Stimulated activated CD4-positive, alpha-beta T cell treated with anti-CD3 and anti-CD28 coated beads, Interleukin-12 subunit alpha, Interleukin-12 subunit beta, amount 100 ng/mL, for 48 hours (primary cell): ENCODE results near the gene LCOR.

Experiments
- DNase-seq, 3 donors: peaks; one replicate each; pipeline ENCODE4 v3.0.0-alpha.2; 2020; ENCODE audit warnings: low read depth in 2 of 3, low spot score in 1 of 3

LCOR gene

DNA sequence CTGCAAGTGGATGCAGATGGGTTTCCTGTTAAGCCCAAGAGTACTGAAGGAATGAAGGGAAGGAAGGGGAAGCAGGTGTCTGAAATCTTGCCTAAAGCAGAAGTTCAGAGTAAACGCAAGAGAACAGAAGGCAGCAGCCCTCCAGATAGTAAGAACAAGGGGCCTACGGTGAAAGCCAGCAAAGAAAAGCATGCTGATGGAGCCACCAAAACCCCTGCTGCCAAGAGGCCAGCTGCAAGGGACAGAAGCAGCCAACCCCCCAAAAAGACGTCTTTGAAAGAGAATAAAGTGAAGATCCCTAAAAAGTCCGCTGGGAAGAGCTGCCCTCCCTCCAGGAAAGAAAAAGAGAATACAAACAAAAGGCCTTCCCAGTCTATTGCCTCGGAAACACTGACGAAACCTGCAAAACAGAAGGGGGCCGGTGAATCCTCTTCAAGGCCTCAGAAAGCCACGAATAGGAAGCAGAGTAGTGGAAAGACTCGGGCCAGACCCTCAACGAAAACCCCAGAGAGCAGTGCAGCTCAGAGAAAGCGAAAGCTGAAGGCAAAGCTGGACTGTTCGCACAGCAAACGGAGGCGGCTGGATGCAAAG lies 152.5 kb downstream of the LCOR start:
- DNase-seq, result no peak

DNA sequence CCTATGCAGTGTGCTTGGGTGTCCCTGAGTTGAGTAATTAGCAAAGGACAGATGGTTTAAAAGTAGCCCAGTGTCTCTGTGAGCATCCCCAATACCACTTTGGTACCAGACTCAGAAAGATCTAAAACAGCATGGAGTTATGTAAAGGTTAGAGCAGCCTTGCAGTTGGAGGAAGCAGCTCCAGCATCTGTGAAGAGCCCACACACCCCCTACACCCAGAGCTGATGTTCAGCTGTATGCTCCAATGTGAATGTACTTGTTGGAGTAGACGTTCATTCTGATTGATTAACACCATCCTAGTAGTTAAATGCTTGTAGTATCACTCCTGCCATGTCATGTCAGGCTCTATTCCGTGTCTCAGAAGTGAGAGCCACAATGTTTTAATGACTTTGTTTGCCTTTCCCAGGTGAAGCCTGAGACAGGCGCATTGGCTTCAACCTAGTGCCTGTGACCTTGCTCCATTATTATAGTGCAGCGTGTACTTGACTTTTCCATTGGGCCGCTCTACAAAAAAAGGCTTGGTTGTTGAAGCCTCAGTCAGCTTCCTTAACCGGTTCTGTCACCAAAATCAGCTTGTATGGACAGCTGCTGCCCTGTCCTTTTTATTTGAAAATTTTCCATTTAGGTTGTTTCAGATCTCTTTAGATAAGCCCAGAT lies 154.2 kb downstream of the LCOR start:
- no peak for DNase-seq

GRCh38 chr10:96987141-96987841 lies 155.2 kb downstream of the LCOR start:
- DNase-seq, result no peak

DNA sequence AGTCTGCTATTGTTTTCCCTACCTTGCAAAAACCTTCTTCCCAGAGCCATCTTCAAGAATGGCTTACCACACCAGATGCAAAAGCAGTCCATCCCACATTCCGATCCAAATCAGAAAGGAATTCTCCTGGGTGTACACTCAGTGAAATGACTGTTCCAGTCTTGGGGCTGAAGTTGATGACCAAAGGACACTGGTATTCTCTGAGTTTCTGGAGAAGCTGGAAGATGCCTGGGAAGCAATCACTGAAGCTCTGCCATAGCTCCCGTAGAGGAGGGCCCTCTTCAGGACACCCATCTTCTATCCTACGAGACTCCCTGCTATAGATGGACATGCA lies 155.7 kb downstream of the LCOR start:
- no peak for DNase-seq

GRCh38 chr10:96988426-96988825 lies 156.3 kb downstream of the LCOR start:
- DNase-seq, result no peak

DNA sequence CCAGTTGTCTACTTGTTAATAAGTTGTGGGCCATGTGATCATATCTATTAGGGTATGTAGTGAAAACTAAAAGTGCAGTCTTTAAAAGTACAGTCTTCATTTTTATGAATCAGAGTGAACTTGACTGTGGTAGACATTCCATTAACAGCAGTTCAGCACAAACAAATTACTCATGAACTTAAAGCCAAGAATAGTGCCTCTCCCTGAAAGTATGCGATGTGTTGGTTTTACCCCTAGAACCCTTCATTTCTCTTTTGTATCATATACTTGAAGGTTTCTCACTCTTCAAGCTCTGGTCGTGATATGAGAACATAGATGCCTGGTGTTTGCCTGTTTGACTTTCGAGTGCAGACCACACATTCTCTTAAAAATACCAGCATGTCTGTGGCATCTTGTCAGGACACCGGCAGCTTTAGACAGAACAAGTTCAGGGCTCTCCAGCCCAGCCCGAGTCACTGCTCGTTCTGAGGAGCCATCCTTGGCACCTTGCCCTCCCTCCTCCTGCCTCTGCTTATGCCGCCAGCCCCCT lies 159.3 kb downstream of the LCOR start:
- DNase-seq, result no peak

DNA sequence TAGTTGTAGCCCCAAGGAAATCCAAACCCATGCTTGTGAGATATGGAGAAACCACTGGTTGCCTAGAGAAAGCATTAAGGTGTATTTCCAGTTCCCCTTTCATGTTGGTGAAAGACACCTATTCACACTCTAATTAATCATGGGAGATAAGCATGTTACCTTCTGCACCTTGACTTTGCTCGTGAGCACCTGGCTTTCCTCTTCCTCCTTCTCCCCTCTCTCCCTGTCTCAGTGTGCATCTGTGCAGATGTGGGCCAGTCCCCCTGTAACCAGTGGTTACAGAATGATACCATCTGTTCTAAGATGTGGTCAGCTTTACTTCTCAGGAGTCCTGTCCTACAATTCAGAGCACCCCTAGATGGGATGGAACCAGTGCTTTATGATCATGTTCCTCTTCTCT lies 160.6 kb downstream of the LCOR start:
- DNase-seq, result no peak

- DNase-seq, result no peak
These were observed 163.8 kb downstream of the LCOR start for GRCh38 chr10:96995851-96996250.

GRCh38 chr10:96996275-96996965 lies 164.3 kb downstream of the LCOR start:
- no peak for DNase-seq

DNA sequence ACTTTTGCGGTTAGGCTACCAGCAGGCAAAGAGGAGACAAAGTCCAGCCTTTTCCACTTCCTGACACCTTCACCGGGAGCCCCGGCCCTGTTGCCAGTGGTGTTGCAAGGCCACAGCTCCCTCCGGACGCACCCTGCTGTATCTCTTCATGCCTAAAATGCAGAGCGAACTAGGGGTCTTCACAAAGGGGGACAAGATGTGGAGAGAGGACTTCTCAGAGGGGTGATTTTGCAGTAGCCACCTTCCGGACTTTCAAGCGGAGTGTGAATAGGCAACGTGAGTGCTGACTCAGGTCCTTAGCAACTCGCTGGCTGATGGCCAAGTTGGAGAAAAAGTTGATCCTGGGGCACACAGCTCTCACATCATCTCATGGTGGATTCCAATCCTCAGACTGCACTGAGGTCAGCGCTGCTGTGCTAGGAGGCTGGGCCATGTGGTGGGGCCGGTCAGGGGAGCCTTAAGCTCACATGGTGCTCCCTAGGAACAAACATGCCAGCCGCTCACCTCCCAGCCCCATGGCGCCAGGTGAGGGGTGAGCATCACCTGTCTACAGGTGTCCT lies 166.3 kb downstream of the LCOR start:
- DNase-seq, result no peak

DNA sequence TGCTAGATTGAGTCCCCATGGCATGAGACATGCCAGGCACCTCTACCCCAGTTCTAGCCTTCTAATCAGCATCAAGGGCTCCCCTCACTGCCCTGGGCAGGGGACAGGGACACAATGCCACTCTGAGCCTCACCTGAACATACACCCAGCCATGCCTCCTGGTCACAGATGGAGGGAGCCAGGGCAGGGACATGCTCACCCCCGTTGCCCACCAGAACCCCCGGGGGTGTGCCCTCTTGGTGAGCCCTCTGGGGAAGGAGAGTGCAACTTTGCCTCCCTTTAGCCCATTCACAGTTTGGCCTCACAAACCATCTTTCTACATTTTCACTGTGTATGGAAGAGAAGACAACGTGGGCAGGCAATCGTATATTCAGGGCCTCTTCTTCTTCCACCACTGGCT lies 167.2 kb downstream of the LCOR start:
- DNase-seq, result no peak

DNA sequence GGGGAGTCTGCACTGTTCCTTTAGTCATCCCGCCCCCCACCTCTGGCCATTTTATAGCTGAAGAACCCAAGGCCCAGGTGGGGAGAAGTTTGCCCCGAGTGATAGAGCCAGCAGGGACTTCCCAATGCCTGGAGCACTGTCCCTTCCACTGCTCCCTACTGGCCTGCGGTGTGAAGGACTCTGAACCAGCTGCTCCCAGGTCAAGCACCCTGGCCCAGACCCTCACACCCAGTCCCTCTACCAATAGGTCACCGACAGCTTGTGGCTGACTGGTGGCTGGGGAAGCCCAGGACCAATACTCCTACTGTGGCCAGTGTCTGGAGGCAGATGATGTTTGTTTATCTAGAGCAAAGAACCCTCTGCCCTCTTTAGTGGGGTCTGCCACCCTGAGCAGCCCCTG lies 167.9 kb downstream of the LCOR start:
- no peak for DNase-seq

DNA sequence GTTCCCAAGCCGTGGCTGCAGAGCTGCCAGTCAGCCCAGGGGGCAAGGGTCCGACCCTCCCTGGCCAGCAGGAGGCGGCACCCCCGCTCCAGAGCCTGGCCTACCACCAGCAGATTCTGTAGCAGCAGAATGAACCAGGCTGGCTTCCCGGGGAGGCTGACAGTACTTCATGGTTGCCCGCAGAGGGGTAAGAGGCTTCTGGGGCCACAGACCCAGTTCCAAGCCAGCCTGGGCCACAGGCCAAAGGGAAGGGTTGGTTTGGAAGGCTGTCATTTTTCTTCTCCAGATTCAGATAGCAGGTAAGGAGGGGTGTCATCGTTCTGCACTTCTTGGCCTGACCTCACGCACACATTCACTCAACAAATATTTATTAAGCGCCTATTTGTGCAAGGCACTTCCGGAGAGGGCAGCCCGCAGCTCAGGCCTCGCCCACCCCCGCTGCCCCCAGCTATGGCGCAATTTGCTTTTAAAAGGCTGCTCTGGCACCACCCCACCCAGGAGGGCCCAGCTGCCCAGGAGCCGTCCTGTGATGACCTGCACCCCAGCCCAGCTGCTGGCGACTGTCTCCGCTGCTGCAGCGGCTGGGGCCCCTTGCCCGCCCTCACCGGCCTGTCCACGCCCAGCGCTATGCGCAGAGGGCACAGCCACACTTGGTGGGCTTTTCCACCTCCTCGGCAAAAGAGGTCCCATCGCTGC lies 168.5 kb downstream of the LCOR start:
- no peak for DNase-seq

GRCh38 chr10:97001183-97001991 lies 169.3 kb downstream of the LCOR start:
- DNase-seq, result no peak

- no peak for DNase-seq
These were observed 170.6 kb downstream of the LCOR start for GRCh38 chr10:97002670-97003069.

- no peak for DNase-seq
These were observed 171.2 kb downstream of the LCOR start for GRCh38 chr10:97003151-97003803.

- no peak for DNase-seq
These were observed 171.7 kb downstream of the LCOR start for GRCh38 chr10:97003804-97004201.

- DNase-seq, result no peak
These were observed 172.5 kb downstream of the LCOR start for GRCh38 chr10:97004591-97004990.

DNA sequence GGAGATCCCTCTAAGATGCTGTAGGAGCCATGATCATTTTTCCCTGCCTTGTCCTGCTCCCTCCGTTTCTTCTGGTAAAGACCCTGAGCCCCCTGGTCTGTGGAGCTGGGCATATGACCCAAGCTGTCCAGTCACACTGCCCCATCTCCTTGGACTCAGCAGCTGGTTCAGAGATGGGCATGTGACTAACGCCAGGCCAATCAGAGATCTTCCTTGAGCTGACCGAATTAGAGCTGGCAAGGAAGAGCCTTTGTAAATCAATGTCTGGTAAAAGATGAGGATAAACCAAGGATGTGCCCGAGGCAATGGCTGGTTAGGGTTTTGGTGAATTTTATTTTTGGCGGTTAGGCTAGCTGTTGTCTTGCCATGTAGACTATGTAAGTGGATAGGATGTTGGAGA lies 173.3 kb downstream of the LCOR start:
- no peak for DNase-seq

GRCh38 chr10:97006364-97006763 lies 174.3 kb downstream of the LCOR start:
- no peak for DNase-seq
